ENCODE results near the gene PUM2. TPM values are rescaled to one million over a fixed set of nuclear protein-coding genes. Genes with fewer than 3 reads are reported as not detected.
A peak's percentile ranks its signal among the peaks of the same experiment; 100 is the strongest.

The PUM2 gene
- total and polyA plus RNA-seq, 4 experiments from 2014 or later, result 20.3 to 184 (median 90.7) TPM

DNA sequence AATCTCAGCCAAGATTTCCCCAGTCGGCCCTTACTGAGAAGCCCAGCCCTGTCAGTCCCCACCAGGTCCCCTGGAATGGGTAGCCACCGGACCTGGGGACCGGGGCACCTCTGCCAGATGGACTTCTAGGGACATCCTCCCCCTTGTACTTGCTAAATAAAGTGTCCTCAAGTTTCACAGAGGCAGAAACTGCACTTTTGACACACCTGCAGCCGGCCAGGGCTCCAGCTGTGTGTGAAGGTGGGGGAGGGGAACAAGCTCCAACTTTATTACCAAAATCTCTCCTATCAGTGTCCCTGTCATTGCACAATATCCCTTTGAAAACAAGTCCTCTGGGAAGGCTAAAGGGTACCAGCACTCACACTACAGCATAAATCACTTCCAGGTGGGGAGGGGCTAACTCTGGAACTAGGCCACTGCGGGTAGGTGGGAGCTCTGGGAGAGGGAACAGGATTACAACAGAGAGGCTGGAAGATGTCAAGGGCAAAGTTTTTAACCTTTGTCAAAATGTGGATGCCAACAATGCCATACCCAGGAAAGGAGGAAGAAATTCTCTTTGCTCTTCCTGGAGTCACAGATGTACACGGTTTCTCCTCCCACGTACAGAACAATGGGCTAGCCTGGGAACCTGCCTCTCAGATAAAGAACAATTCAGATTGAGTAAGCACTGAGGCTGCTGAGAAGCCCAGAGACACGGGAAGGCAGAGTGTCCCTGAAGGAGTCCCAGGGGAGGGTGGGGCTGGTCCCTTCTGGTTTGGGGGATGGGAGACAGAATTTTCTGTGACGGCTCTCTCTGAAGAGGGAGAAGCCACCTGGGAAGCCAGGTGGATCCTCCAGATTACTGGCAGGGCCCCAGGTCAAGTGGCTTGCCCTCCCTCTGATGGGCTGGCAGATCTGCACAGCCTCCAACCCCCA lies 136.7 kb downstream of the PUM2 start:
- Histone ChIP-seq H3K27ac (ENCODE audit: low read depth, low read length) (no peak overlapping the region), H3K36me3 (ENCODE audit: insufficient read depth, low read length) (no peaks in the 10 kb centered on the region), H3K9me3 (ENCODE audit: control insufficient read depth in 1 of 2, low read length in 2 of 2) (no peaks in the 10 kb centered on the region), H3K4me1 (ENCODE audit: insufficient read depth, low read length) (no peaks in the 10 kb centered on the region), H3K27me3 (ENCODE audit: insufficient read depth, low read length) (no peaks in the 10 kb centered on the region), H3K4me3 (ENCODE audit: low read length in 2 of 2) (no peak overlapping the region)
- Mint-ChIP-seq H3K4me3 (no peak overlapping the region), H3K36me3 (no peaks in the 10 kb centered on the region), H3K27ac (no peak overlapping the region), H3K27me3 (peaks cover 3 to 12% of the 10 kb centered on the region in 2 donors), H3K9me3 (peaks cover 0 to 2% (median 0%) of the 10 kb centered on the region in 8 donors), H3K4me1 (peaks cover 0 to 2% (median 0%) of the 10 kb centered on the region in 4 donors)
- ChIA-PET CTCF (ENCODE audit: partially characterized antibody) (no interaction called here), POLR2A (ENCODE audit: partially characterized antibody) (no interaction called here)
- DNase-seq, result no peak
- intact Hi-C loops (cut with micrococcal nuclease), result no loop called here

DNA sequence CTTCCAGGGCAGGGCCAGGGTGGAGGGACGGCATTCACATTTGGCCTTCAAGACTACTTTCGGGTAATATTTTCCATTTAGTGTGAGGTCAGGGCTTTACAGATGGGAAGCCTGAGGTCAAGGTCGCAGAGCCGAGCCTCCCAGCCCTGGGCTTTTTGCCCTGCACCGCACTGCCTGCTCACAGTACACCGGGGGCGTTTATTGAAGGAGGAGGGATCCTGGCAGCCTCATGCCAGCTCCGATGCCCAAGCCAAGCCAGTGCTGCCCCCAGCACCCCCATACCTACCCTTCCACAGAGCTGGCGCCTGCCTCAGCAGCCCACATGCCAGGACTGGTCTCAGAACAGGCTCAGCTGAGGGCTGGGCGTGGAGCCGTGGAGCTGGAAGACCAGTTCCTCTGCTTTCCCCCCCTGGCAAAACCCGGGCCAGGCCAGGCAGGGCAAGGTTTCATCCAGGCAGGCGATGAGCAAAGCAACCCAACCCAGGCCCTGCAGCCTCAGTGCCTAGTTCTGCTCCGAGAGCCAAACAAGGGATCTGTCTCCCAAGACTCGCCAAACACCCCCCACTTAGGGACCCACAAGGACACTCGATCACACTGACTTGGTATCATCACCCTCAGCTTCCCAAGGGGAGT lies 137.7 kb downstream of the PUM2 start:
- no peaks in the 10 kb centered on the region for H3K36me3 ChIP-seq (ENCODE audit: insufficient read depth, low read length)
- H3K4me1 Mint-ChIP-seq, result no peaks in the 10 kb centered on the region
- no peak overlapping the region for H3K4me3 Mint-ChIP-seq
- no peaks in the 10 kb centered on the region for H3K9me3 Mint-ChIP-seq
- no peak overlapping the region for H3K4me3 ChIP-seq (ENCODE audit: low read length in 2 of 2)
- no peak overlapping the region for H3K27ac ChIP-seq (ENCODE audit: low read depth, low read length)
- no peaks in the 10 kb centered on the region for H3K9me3 ChIP-seq (ENCODE audit: control insufficient read depth in 1 of 2, low read length in 2 of 2)
- POLR2A ChIA-PET (ENCODE audit: partially characterized antibody), result no interaction called here
- H3K27me3 Mint-ChIP-seq, result peaks cover 0 to 8% of the 10 kb centered on the region in 2 donors
- CTCF ChIA-PET (ENCODE audit: partially characterized antibody), result no interaction called here
- no peaks in the 10 kb centered on the region for H3K4me1 ChIP-seq (ENCODE audit: insufficient read depth, low read length)
- no peaks in the 10 kb centered on the region for H3K27me3 ChIP-seq (ENCODE audit: insufficient read depth, low read length)
- no peak overlapping the region for H3K27ac Mint-ChIP-seq
- intact Hi-C loops (cut with micrococcal nuclease), result no loop called here
- no peak for DNase-seq
- H3K36me3 Mint-ChIP-seq, result no peaks in the 10 kb centered on the region

DNA sequence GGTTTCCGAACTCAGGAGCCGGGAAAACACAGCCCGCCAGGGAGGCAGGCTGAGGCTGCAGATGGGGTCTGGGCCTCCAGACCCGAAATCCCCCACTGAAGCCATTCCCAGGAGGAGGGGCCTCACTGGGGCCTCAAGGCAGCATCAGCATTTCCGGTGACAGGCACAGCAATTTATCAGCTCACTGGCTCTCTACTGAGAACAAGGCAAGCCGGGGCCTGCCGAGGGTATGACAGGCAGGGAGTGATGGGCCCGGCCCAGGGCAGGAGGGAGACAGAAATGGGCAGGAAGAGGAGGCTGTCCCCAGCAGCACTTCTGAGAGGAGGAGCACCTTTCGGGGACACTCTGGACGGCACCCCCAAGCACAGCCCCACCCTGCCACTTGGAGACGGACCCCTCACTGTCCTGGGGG lies 138.2 kb downstream of the PUM2 start:
- Histone ChIP-seq H3K27me3 (ENCODE audit: insufficient read depth, low read length) (no peaks in the 10 kb centered on the region), H3K4me3 (ENCODE audit: low read length in 2 of 2) (no peak overlapping the region), H3K9me3 (ENCODE audit: control insufficient read depth in 1 of 2, low read length in 2 of 2) (no peaks in the 10 kb centered on the region), H3K27ac (ENCODE audit: low read depth, low read length) (no peak overlapping the region), H3K36me3 (ENCODE audit: insufficient read depth, low read length) (no peaks in the 10 kb centered on the region), H3K4me1 (ENCODE audit: insufficient read depth, low read length) (no peaks in the 10 kb centered on the region)
- intact Hi-C loops (cut with micrococcal nuclease), result no loop called here
- no peak overlapping the region for H3K4me3 Mint-ChIP-seq
- POLR2A ChIA-PET (ENCODE audit: partially characterized antibody), result no interaction called here
- no peak for DNase-seq
- CTCF ChIA-PET (ENCODE audit: partially characterized antibody), result no interaction called here
- no peak overlapping the region for H3K27ac Mint-ChIP-seq
- H3K27me3 Mint-ChIP-seq, result peaks cover 0 to 7% of the 10 kb centered on the region in 2 donors
- H3K9me3 Mint-ChIP-seq, result no peaks in the 10 kb centered on the region
- no peaks in the 10 kb centered on the region for H3K36me3 Mint-ChIP-seq
- H3K4me1 Mint-ChIP-seq, result no peaks in the 10 kb centered on the region

DNA sequence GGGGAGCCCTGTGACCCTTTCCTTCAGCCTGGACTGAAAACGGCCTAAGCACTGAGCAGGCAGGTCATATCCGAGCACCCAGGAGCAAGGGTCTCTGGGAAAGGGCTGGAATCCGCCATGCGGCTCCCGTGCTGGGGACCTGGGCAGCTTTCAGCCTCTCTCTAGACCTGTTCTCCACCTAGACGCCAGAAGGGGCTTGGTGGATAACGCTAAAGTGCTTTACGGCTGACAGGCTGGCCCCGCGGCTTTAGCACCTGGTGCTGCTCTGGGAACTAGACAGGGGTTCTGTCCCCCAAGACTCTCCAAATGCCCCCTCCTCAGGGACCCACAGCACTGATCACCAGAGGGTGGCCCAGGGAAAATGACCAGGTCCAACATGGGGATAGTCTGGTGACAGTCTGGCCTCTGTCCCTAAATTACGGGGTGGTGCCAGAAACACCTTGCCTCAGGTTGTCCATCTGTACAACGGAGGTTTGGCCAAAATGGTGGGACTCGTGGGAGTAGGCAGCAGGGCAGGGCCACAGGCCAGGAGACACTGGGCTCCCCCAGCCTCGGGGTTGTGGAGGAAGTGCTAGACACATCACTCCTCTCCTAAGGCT lies 138.7 kb downstream of the PUM2 start:
- H3K27ac Mint-ChIP-seq, result no peak overlapping the region
- H3K36me3 ChIP-seq (ENCODE audit: insufficient read depth, low read length), result no peaks in the 10 kb centered on the region
- no peaks in the 10 kb centered on the region for H3K4me1 Mint-ChIP-seq
- no peaks in the 10 kb centered on the region for H3K9me3 ChIP-seq (ENCODE audit: control insufficient read depth in 1 of 2, low read length in 2 of 2)
- H3K27me3 Mint-ChIP-seq, result peaks cover 0 to 7% of the 10 kb centered on the region in 2 donors
- no peak overlapping the region for H3K4me3 ChIP-seq (ENCODE audit: low read length in 2 of 2)
- no peak overlapping the region for H3K4me3 Mint-ChIP-seq
- ChIA-PET CTCF (ENCODE audit: partially characterized antibody) (interaction anchor here (0.9 kb wide), 1 partner anchor 21 kb away, joined by 3 read pairs; no protein-coding TSS in a partner anchor), POLR2A (ENCODE audit: partially characterized antibody) (no interaction called here)
- intact Hi-C loops (cut with micrococcal nuclease), result no loop called here
- H3K4me1 ChIP-seq (ENCODE audit: insufficient read depth, low read length), result no peaks in the 10 kb centered on the region
- no peaks in the 10 kb centered on the region for H3K9me3 Mint-ChIP-seq
- no peak for DNase-seq
- H3K27ac ChIP-seq (ENCODE audit: low read depth, low read length), result no peak overlapping the region
- H3K27me3 ChIP-seq (ENCODE audit: insufficient read depth, low read length), result no peaks in the 10 kb centered on the region
- no peaks in the 10 kb centered on the region for H3K36me3 Mint-ChIP-seq

DNA sequence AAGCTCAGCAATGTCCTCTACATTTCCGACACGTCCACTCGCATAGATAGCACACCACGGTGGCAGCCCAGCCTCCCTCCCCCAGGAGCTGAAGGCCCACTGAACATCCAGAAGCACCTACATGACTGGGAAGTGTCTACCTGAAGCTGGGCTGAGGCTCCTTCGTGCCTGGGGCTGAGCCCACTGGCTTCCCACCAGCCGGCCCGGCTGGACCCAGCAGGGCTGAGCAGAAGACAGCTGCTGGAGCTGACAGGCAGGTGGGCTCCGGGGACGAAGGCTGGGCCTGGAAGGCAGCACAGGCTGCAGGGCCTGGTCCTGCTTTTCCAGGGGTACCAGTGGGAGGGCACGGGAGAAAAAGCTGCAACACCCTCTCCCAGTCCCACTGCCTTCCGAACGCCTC lies 139.2 kb downstream of the PUM2 start:
- no peak overlapping the region for H3K27ac Mint-ChIP-seq
- Histone ChIP-seq H3K27me3 (ENCODE audit: insufficient read depth, low read length) (no peaks in the 10 kb centered on the region), H3K4me3 (ENCODE audit: low read length in 2 of 2) (no peak overlapping the region), H3K9me3 (ENCODE audit: control insufficient read depth in 1 of 2, low read length in 2 of 2) (no peaks in the 10 kb centered on the region), H3K4me1 (ENCODE audit: insufficient read depth, low read length) (no peaks in the 10 kb centered on the region), H3K36me3 (ENCODE audit: insufficient read depth, low read length) (no peaks in the 10 kb centered on the region), H3K27ac (ENCODE audit: low read depth, low read length) (no peak overlapping the region)
- POLR2A ChIA-PET (ENCODE audit: partially characterized antibody), result no interaction called here
- H3K4me3 Mint-ChIP-seq, result no peak overlapping the region
- CTCF ChIA-PET (ENCODE audit: partially characterized antibody), result interaction anchor here (0.9 kb wide), 1 partner anchor 21 kb away, joined by 3 read pairs; no protein-coding TSS in a partner anchor
- H3K4me1 Mint-ChIP-seq, result no peaks in the 10 kb centered on the region
- DNase-seq, result no peak
- no peaks in the 10 kb centered on the region for H3K36me3 Mint-ChIP-seq
- no peaks in the 10 kb centered on the region for H3K9me3 Mint-ChIP-seq
- intact Hi-C loops (cut with micrococcal nuclease), result no loop called here
- H3K27me3 Mint-ChIP-seq, result peaks cover 0 to 7% of the 10 kb centered on the region in 2 donors

DNA sequence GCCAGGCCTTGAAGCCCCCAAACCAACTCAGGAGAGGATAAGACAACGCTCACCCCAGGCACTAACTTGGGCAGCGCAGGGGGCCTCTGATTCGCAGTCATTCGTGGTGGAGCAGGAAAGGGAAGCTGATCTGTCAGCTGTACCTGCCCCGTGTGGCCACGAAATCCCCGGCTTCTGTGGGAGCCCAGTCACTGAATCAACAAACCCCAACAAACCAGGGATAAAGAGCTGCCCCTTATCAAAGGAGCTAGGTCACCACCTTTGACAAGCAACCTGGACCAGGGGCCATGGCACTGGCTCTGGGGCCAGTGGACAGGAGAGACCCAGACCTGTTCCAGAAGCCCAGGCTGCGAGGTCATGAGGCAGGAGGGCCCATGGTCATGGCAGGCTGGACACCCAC lies 140.2 kb downstream of the PUM2 start:
- H3K27ac ChIP-seq (ENCODE audit: low read depth, low read length), result no peak overlapping the region
- H3K4me3 Mint-ChIP-seq, result no peak overlapping the region

DNA sequence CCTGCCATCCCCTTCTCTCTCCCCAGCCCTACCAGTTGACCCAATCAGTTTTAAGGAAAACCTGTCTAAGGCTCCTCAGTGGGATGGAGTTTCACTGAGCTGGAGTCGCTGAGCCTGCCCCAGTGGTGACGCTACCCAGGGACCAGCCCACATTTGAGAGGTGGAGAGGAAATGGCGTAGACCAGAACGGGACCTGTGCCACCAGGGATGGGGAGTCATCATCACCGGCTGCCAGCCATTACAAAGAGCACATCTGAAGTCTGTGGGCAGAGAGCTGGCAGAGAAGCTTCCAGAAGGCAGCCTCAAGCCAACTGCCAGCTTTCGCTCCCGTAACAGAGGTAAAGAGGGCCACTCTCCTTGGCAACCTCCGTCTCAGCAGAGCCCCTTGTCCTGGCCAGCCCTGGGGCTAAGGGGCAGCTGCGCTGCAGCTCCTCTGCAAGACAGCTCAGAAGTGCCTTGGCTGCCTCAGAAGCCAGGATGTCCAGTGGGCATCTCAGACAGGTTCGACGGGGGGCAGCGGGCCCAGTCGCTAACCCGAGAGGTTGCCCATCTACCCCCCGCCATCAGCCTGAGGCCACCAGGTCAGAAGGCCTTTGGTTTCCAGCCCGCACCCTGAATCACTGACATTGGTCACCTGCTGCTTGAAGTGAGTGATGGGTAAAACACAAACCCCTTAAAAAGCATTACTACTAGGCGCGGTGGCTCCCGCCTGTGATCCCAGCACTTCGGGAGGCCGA lies 141.1 kb downstream of the PUM2 start:
- no peaks in the 10 kb centered on the region for H3K27me3 ChIP-seq (ENCODE audit: insufficient read depth, low read length)
- ChIA-PET POLR2A (ENCODE audit: partially characterized antibody) (no interaction called here), CTCF (ENCODE audit: partially characterized antibody) (no interaction called here)
- no peaks in the 10 kb centered on the region for H3K36me3 Mint-ChIP-seq
- H3K36me3 ChIP-seq (ENCODE audit: insufficient read depth, low read length), result no peaks in the 10 kb centered on the region
- H3K4me1 Mint-ChIP-seq, result no peaks in the 10 kb centered on the region
- no peak overlapping the region for H3K27ac ChIP-seq (ENCODE audit: low read depth, low read length)
- H3K27me3 Mint-ChIP-seq, result peaks cover 0 to 7% of the 10 kb centered on the region in 2 donors
- intact Hi-C loops (cut with micrococcal nuclease), result no loop called here
- H3K27ac Mint-ChIP-seq, result no peak overlapping the region
- H3K9me3 Mint-ChIP-seq, result no peaks in the 10 kb centered on the region
- no peaks in the 10 kb centered on the region for H3K9me3 ChIP-seq (ENCODE audit: control insufficient read depth in 1 of 2, low read length in 2 of 2)
- H3K4me3 Mint-ChIP-seq, result no peak overlapping the region
- H3K4me1 ChIP-seq (ENCODE audit: insufficient read depth, low read length), result no peaks in the 10 kb centered on the region
- H3K4me3 ChIP-seq (ENCODE audit: low read length in 2 of 2), result no peak overlapping the region
- peak in 1 of 5 donors; percentile 33 for DNase-seq

More for the DNA sequence above, 140.2 kb downstream of the PUM2 start:
- ChIA-PET POLR2A (ENCODE audit: partially characterized antibody) (no interaction called here), CTCF (ENCODE audit: partially characterized antibody) (no interaction called here)
- Mint-ChIP-seq H3K27me3 (peaks cover 0 to 7% of the 10 kb centered on the region in 2 donors), H3K36me3 (no peaks in the 10 kb centered on the region), H3K4me1 (no peaks in the 10 kb centered on the region), H3K9me3 (no peaks in the 10 kb centered on the region), H3K27ac (no peak overlapping the region)
- Histone ChIP-seq H3K36me3 (ENCODE audit: insufficient read depth, low read length) (no peaks in the 10 kb centered on the region), H3K27me3 (ENCODE audit: insufficient read depth, low read length) (no peaks in the 10 kb centered on the region), H3K4me3 (ENCODE audit: low read length in 2 of 2) (no peak overlapping the region), H3K9me3 (ENCODE audit: control insufficient read depth in 1 of 2, low read length in 2 of 2) (no peaks in the 10 kb centered on the region), H3K4me1 (ENCODE audit: insufficient read depth, low read length) (no peaks in the 10 kb centered on the region)
- intact Hi-C loops (cut with micrococcal nuclease), result no loop called here
- peak in 1 of 5 donors; percentile 24 for DNase-seq

Measured in CD4-positive, alpha-beta memory T cell (primary cell).